ENCODE measurements around the gene DENND4A.

Gene DENND4A

GRCh38 chr15:65611888-65612615 lies 180.0 kb downstream of the DENND4A start:
- H3K9me3 ChIP-seq (ENCODE audit: control insufficient read depth, low read length), result no peaks in the 10 kb centered on the region
- H3K4me3 ChIP-seq (ENCODE audit: low read length), result peak overlapping the region; percentile 71
- no peaks in the 10 kb centered on the region for H3K36me3 ChIP-seq (ENCODE audit: control insufficient read depth, insufficient read depth, low read length)
- H3K9ac ChIP-seq (ENCODE audit: low read length), result peak overlapping the region; percentile 99
- no peaks in the 10 kb centered on the region for H3K27me3 ChIP-seq (ENCODE audit: control insufficient read depth, insufficient read depth, low read length)
- peaks cover 22% of the 10 kb centered on the region for H3K4me1 ChIP-seq (ENCODE audit: control insufficient read depth, insufficient read depth, low read length)

DNA sequence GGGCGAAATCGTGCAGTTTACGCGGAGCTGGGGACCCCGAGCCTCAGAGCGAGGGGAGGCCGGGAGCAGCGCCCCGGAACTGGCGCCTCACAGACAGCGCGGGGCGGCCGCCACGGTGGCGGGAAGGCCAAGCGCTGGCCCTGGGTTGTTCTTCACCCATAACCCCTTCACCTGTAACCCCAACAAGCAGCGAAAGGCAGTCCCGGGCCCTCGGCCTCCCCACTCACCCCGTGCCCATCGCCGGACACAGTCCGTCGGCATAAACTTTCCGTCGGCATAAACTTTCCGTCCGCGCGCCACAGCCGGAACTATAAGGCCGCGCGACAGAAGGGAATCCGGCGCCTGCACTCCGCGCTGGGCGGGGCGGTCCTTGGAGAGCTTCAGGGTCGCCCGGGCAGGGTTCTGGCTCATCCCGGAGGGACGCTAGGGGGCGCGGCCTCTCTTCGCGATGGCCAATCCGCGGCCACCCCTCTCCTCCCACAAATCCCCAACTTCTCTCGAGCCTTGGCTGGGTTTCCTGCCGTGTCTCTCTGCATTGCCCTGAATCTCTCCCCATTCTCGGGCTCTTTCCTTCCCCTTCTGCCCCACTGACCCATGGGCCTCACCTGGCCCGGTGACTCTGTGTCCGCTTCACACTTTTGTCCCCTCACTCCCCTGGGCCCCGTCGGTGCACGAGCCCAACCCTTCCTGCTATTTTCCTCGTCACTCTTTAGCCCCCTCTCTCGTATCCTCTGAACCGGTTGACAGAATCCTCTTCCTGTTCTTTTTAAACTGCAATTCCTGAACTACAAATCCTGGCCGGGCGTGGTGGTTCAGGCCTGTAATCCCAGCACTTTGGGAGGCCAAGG lies 181.0 kb downstream of the DENND4A start, which contains the start of gene INTS14:
Gene INTS14 (minus strand): TSS at position 261 of the 848 bp plus-strand sequence. CDS start 3,751 bp downstream, outside the sequence.
- no peaks in the 10 kb centered on the region for H3K27me3 ChIP-seq (ENCODE audit: control insufficient read depth, insufficient read depth, low read length)
- H3K4me3 ChIP-seq (ENCODE audit: low read length), result peak within 1 kb of the TSS; percentile 84
- peaks cover 22% of the 10 kb centered on the region for H3K4me1 ChIP-seq (ENCODE audit: control insufficient read depth, insufficient read depth, low read length)
- H3K9ac ChIP-seq (ENCODE audit: low read length), result peak within 1 kb of the TSS; percentile 99
- no peaks in the 10 kb centered on the region for H3K36me3 ChIP-seq (ENCODE audit: control insufficient read depth, insufficient read depth, low read length)
- no peaks in the 10 kb centered on the region for H3K9me3 ChIP-seq (ENCODE audit: control insufficient read depth, low read length)

Measured in mucosa of stomach (tissue), 1 donor.